ENCODE results near the gene VAX1. TPM values are rescaled to one million over a fixed set of nuclear protein-coding genes. Genes with fewer than 3 reads are reported as not detected.

The VAX1 gene
- total RNA-seq, 1 donor from 2014 or later = not detected

DNA sequence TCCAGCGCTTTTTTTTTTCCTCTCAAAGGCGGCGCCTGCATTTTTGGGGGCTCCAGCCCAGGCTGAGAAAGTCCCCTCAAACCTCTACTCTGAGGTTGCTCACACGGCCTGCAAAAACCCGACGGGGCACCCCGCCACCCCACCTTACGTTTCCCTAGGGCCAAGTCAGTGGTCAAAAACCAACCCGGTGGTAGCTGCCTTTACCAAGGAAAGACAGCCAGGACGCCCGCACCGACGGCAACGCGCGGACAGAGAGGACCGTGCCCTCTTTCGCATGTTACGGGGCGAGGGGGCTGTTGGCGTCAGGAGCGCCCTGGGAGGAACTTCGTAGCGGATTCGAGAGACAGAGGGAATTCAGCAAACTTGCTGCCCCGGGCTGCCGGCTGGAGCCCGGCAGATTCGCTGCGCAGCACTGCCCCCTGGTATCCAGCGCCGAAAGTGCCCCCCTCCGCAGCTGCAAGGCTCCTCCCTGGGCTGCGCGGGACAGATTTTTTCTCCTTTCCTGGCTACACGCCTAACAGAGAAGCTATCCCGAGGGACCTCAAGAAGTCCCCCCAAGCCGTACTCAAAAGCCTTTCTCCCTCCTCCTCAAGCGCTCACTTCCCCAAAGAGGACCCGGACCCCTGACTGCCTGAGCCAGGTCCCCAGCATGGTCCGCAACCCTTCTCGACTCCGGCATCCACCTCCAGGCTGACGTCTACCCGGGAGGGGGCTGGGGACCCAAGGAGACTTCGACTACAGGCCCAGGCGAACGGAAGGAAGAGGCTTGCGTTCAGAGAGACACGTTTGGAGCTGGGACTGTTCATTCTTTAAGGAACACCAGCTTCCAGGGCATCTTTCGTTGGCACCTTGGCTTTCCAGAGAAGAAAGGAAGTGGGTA is 27.7 kb upstream of the VAX1 start:
- Mint-ChIP-seq H3K36me3 (ENCODE audit: low read depth) (no peaks in the 10 kb centered on the region), H3K4me1 (ENCODE audit: low read depth) (peaks cover 22% of the 10 kb centered on the region), H3K9me3 (ENCODE audit: low read depth) (no peaks in the 10 kb centered on the region), H3K4me3 (ENCODE audit: unreplicated experiment) (peak overlapping the region; percentile 28), H3K27ac (ENCODE audit: unreplicated experiment) (no peak overlapping the region), H3K27me3 (ENCODE audit: low read depth) (peaks cover 76% of the 10 kb centered on the region)
- DNase-seq (ENCODE audit: low spot score) = no peak
- TF ChIP-seq, protein P1, sequence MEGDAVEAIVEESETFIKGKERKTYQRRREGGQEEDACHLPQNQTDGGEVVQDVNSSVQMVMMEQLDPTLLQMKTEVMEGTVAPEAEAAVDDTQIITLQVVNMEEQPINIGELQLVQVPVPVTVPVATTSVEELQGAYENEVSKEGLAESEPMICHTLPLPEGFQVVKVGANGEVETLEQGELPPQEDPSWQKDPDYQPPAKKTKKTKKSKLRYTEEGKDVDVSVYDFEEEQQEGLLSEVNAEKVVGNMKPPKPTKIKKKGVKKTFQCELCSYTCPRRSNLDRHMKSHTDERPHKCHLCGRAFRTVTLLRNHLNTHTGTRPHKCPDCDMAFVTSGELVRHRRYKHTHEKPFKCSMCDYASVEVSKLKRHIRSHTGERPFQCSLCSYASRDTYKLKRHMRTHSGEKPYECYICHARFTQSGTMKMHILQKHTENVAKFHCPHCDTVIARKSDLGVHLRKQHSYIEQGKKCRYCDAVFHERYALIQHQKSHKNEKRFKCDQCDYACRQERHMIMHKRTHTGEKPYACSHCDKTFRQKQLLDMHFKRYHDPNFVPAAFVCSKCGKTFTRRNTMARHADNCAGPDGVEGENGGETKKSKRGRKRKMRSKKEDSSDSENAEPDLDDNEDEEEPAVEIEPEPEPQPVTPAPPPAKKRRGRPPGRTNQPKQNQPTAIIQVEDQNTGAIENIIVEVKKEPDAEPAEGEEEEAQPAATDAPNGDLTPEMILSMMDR (IDR thresholded peaks at IDR 0.05) = peak; percentile 81

DNA sequence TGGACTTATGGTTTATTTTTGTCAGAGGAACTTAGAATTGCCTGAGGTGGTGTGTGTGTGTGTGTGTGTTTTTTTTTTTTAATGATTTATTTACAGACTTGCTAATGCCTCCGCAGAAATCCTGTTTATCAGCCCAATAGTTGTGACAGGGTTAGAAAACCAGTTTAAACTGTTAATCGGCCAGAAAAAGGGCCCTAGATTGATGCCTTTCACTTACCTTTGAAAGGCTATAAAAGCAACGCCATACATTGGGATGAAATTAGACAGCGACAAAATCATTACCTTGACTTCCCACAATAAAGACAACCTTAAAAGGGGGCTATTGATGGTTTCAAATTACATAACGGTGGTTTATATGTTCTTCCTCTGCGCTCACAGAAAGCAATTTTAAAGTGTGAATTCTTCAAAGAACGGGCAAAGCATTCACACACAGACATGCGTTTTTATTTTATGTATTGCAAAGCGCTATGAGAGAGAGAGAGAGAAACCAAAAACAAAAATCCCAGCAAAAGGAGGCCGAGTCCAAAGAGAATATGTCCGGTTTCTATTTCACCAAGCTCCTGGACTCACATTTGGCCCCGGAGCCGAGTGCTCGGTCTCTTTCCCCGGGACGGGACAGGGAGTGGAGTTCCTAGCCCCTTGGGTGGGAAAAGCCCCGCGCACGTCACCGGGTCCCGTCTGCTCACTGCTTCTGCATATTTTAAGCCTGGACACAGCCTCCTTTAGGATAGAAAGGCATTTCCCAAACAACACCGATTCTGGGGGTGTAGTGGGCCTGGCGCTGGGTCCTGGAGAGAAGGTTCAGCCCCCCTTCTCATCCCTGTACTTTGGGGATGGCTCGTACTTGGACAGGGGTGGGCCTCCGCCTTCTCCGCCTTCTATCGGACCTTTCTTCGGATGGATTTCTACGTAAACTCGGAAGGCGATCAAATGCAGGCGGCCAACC is 26.8 kb upstream of the VAX1 start:
- no peak overlapping the region for H3K27ac Mint-ChIP-seq (ENCODE audit: unreplicated experiment)
- no peaks in the 10 kb centered on the region for H3K36me3 Mint-ChIP-seq (ENCODE audit: low read depth)
- TF ChIP-seq, protein P1 (IDR thresholded peaks at IDR 0.05) = no peak
- H3K27me3 Mint-ChIP-seq (ENCODE audit: low read depth) = peaks cover 75% of the 10 kb centered on the region
- peak overlapping the region; percentile 35 for H3K4me3 Mint-ChIP-seq (ENCODE audit: unreplicated experiment)
- H3K4me1 Mint-ChIP-seq (ENCODE audit: low read depth) = peaks cover 22% of the 10 kb centered on the region
- no peaks in the 10 kb centered on the region for H3K9me3 Mint-ChIP-seq (ENCODE audit: low read depth)
- no peak for DNase-seq (ENCODE audit: low spot score)

DNA sequence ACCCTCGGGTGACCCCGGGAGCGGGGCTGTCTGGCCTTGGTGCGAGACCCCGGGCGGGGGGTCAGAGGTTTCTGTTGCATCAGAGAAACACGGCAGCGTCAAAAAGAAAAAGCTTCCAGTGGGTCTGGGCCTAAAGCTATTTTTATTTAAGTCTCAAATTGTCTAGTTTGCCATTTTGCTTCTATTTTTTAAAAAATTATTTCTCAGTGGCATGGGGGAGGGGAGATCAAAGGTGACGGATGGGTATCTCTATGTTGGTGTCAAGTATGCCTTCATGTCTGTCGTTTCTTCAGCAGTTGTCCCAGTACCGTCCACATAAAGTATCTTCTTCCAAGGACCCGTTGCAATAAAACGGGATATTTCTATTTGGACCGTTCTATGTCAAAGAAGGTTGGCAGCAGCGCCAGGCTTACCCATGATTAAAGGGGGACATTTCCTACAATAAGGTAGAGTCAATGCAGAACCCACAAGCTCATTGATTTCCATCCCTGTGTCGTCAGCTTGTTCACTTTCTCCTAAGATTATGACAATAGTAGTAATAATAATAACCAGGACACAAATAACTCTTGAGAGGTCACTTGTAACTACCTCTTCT is 26.0 kb upstream of the VAX1 start:
- peaks cover 75% of the 10 kb centered on the region for H3K27me3 Mint-ChIP-seq (ENCODE audit: low read depth)
- no peak for DNase-seq (ENCODE audit: low spot score)
- H3K4me1 Mint-ChIP-seq (ENCODE audit: low read depth) = peaks cover 22% of the 10 kb centered on the region
- H3K9me3 Mint-ChIP-seq (ENCODE audit: low read depth) = no peaks in the 10 kb centered on the region
- TF ChIP-seq, protein P1 (IDR thresholded peaks at IDR 0.05) = no peak
- H3K27ac Mint-ChIP-seq (ENCODE audit: unreplicated experiment) = no peak overlapping the region
- no peaks in the 10 kb centered on the region for H3K36me3 Mint-ChIP-seq (ENCODE audit: low read depth)
- no peak overlapping the region for H3K4me3 Mint-ChIP-seq (ENCODE audit: unreplicated experiment)

DNA sequence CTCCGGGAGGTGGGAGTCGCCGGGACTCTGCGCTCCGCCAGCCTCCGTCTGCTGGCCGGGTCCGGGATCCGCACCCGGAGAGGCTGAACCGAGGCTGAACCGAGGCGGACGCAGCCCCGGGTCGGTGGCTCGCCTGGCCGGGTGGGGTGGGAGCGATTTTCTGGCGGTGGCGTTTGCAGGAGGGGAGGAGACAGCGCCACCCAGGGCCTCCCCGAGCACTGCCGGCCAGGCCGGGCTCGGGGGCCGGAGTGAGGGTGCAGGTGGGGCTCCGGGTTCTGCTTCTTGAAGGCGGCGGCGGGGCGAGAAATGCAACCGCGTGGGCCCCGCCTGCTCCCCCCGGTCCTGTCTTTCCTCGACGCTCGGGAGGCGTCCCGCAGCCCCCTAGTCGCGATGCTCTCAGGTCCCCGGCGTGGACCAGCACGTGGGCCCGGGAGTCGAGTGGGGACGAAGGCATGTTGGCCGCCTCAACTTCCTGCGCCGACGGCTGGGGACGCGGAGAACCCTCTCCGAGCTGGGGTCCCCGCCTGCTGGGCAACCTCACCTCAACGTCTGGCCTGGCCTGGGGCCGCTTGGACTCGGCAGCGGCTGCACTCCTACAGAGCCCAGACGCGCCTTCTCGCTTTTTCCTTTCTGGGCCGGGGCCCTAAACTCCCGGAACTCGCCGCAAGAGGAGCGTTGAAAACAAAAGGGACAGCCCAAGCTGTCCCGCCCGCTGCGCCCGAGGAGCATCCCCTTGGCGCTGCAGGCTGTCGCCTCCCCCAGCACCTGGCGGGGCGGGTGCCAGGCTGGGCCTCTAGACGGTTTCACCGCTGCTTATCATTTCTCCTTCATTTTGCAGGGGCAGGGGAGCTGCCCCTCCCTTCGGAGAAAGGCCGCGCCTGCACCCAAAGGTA is 25.2 kb upstream of the VAX1 start:
- H3K9me3 Mint-ChIP-seq (ENCODE audit: low read depth) = no peaks in the 10 kb centered on the region
- no peak overlapping the region for H3K4me3 Mint-ChIP-seq (ENCODE audit: unreplicated experiment)
- TF ChIP-seq, protein P1 (IDR thresholded peaks at IDR 0.05) = peak; percentile 45
- H3K4me1 Mint-ChIP-seq (ENCODE audit: low read depth) = peaks cover 22% of the 10 kb centered on the region
- no peak for DNase-seq (ENCODE audit: low spot score)
- H3K27ac Mint-ChIP-seq (ENCODE audit: unreplicated experiment) = no peak overlapping the region
- no peaks in the 10 kb centered on the region for H3K36me3 Mint-ChIP-seq (ENCODE audit: low read depth)
- peaks cover 77% of the 10 kb centered on the region for H3K27me3 Mint-ChIP-seq (ENCODE audit: low read depth)

Data from chondrocyte (in vitro differentiated cells).